NCI-H345 (cell line): ENCODE data around the gene NPHS1.
"Not testable (repeated sequence)": the region's sequence is repeated elsewhere in the genome, so short reads cannot be mapped to it uniquely, and the experiment has no call there.

Source experiments
- DNase-seq: peaks from one replicate; lab custom pipeline; 2025; lab: John Stamatoyannopoulos, UW

NPHS1 gene

GRCh38 chr19:35852029-35852780 is at the start of gene NPHS1:
TSS of gene NPHS1 (minus strand) at chr19:35852504. CDS start at chr19:35851837, 667 bp downstream.
- DNase-seq = no peak

- DNase-seq = no peak
Observed at GRCh38 chr19:35901055-35901644, 48.8 kb upstream of the NPHS1 start.

GRCh38 chr19:35899547-35900214 is 47.4 kb upstream of the NPHS1 start:
- DNase-seq = peak; percentile 94

GRCh38 chr19:35898499-35898809 is 46.1 kb upstream of the NPHS1 start:
- DNase-seq = no peak

- DNase-seq = no peak
Observed at GRCh38 chr19:35897706-35898451, 45.6 kb upstream of the NPHS1 start.

- DNase-seq = no peak
Observed at GRCh38 chr19:35896643-35897040, 44.3 kb upstream of the NPHS1 start.

- DNase-seq = no peak
Observed at GRCh38 chr19:35895911-35896642, 43.8 kb upstream of the NPHS1 start.

GRCh38 chr19:35894342-35894741 is 42.0 kb upstream of the NPHS1 start:
- no peak for DNase-seq

- not testable (repeated sequence) for DNase-seq
Observed at GRCh38 chr19:35891819-35892218, 39.5 kb upstream of the NPHS1 start.

GRCh38 chr19:35890113-35890650 is 37.9 kb upstream of the NPHS1 start:
- DNase-seq = no peak

- no peak for DNase-seq
Observed at GRCh38 chr19:35889370-35890112, 37.2 kb upstream of the NPHS1 start.

GRCh38 chr19:35888398-35888797 is 36.1 kb upstream of the NPHS1 start:
- DNase-seq = no peak

- no peak for DNase-seq
Observed at GRCh38 chr19:35887197-35887596, 34.9 kb upstream of the NPHS1 start.

GRCh38 chr19:35885904-35886303 is 33.6 kb upstream of the NPHS1 start:
- DNase-seq = no peak

- no peak for DNase-seq
Observed at GRCh38 chr19:35885225-35885738, 33.0 kb upstream of the NPHS1 start.

GRCh38 chr19:35883882-35884281 is 31.6 kb upstream of the NPHS1 start:
- DNase-seq = no peak

- DNase-seq = peak; percentile 90
Observed at GRCh38 chr19:35882114-35882832, 30.0 kb upstream of the NPHS1 start.

GRCh38 chr19:35879770-35880317 is 27.5 kb upstream of the NPHS1 start:
- peak; percentile 55 for DNase-seq

- no peak for DNase-seq
Observed at GRCh38 chr19:35879068-35879467, 26.8 kb upstream of the NPHS1 start.
